SHP77 (cell line): ENCODE measurements around the gene PCCA.

Experiments used
- DNase-seq, 2 experiments: peaks; one replicate each; lab custom pipeline; 2025; lab: John Stamatoyannopoulos, UW

The PCCA gene

GRCh38 chr13:100526318-100527000, 437.6 kb downstream of the PCCA start:
- DNase-seq, result no peak

GRCh38 chr13:100527644-100528043, 438.8 kb downstream of the PCCA start:
- no peak for DNase-seq

GRCh38 chr13:100528353-100528752, 439.5 kb downstream of the PCCA start:
- no peak for DNase-seq

DNA sequence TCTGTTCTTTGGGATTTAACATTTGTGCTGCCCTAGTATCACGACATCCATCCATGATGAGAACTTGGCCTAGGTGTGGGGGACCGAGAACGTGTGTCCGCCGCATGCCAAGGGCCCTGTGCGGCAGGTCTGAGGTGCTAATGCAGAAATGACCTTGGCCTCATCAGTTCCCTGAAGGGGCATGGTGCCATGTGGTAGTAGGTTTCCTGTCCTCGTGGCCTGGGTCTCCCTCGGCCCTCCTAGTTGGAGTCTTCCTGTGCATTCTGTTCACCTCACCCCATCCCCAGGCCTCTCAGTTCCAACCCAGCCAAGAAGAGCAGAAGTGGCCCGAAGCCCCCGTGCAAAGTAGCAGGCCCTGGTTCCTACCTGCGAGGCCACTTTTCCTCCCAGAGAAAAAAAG, 439.9 kb downstream of the PCCA start:
- no peak for DNase-seq

- no peak for DNase-seq
These were observed 440.9 kb downstream of the PCCA start for GRCh38 chr13:100529666-100530377.

- no peak for DNase-seq
These were observed 441.8 kb downstream of the PCCA start for GRCh38 chr13:100530671-100531213.

- DNase-seq, result no peak
These were observed 443.3 kb downstream of the PCCA start for GRCh38 chr13:100532090-100532766.

DNA sequence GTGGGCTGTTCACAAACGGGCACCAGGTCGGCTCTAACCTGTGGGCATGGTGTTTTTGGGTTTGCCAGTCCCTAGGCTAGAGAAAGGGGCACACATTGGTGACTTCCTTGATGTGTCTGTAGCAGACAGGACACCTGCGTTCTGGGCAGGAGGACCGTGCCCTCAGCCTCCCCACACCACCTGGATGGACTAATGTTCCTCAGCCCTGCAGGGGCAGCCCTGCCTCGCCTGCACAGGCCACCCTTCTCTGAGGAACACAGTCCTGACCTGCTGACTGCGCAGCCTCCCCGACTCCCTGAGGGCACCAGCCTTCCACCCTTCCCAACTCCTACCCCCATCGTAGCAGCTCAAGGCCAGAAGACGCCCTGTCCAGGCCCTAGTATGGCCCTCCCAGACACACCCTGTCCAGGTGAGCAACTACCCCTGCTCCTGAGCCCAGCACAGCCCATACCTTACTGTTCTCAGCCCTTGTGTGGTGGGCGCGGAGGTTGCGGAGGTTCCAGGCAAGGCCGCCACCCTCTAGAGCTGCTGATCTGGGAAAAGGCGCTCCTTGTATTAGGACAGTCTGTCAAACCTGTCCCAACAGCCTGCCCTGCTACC, 444.0 kb downstream of the PCCA start:
- no peak for DNase-seq

GRCh38 chr13:100533588-100534041, 444.7 kb downstream of the PCCA start:
- no peak for DNase-seq

GRCh38 chr13:100534147-100534843, 445.4 kb downstream of the PCCA start:
- DNase-seq, result no peak

DNA sequence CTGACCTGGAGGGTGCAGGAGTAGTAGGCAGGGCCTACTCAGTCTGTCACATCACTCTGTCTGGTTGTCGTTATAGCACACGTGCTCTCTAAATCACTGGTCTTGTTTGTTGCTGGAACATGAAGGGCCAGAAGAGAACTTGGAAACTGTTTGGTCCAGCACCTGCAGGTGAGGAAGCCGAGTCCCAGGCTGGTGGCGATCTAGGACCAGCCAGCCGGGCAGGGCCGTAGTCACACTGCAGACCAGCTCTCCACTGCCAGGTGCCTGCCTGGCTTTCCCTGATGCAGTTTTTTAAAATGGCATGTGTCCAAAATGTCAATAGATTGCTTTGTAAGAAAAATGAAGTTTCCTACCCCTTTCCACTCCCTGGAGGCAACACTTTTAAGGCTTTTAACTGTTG, 446.0 kb downstream of the PCCA start:
- DNase-seq, result no peak

DNA sequence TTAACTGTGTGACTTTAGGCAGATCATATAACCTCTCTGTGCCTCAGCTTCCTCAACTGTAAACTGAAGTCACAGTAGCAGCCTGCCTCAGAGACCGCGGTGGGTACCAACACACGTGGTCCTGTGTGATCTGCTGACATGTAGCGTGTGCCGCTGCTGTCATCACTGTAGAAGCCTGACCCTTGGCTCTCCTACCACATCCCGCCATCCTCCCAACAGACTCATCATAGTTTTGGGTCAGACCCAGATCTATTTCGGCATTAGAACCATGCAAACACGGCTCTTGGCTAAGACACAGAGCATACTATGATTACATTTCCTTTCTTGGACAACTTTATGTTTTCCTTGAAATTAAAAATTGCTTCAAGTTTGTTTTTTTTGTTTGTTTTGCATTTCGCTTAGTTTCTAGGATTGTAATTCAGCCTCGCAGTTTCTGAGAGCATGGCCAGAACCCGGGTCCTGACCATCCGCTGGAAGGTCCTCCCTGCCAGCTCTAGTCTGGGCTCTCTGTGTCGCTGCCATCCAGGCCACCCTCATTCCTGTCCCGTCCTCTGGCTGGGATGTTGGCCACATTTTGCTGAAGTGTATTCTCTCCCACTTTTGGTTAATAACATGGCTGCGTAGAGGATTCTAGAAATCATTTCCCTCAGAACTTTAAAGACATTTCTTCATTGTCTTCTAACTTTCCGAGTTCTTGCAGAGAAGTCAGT, 446.7 kb downstream of the PCCA start:
- DNase-seq, result no peak

DNA sequence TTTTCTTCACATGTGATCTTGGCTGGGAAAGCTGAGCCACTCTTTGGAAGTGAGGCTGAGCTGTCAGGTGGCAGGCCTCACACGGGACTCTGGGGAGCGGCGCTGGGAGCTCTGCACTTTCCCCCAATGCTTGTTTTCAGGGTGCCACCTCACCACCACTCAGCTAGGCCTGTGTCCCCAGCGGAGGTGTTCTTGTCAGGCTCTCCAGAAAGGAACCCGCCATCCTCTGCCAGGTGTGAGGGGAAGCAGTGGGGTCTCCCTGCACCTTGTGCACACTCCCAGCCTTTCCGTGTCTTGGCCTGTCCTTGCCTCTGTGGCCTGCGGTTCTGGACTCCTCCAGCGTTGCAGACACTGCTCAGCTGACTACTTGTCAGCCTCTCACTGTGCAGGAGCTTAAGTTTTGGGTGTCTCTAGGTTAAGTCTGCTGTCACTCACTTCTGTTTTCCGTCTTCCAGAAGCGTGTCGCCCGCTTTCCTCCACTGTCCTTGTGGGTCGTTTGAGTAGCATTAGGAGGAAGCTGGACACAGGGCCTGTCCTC, 447.8 kb downstream of the PCCA start:
- DNase-seq, result no peak

DNA sequence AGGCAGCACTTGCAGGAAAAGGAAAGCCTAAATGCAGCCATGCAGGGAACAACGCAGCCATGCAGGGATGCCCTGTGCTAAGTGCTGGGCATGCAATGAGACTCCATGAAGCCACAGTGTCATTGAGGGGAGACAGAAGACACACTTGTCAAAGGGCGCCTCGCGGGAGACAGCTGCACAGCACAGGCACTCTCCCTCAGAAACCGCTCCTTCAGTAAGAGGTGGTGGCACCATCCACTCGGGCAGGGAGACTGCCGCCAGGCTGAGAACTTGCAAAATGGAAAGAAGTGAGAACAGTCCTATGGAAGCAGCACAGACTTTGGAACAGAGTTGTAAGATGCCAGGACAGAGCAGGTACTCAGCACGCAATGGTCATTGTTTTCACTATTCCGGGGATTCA, 448.6 kb downstream of the PCCA start:
- no peak for DNase-seq

GRCh38 chr13:100537951-100538462, 449.1 kb downstream of the PCCA start:
- no peak for DNase-seq

- DNase-seq, result no peak
These were observed 451.7 kb downstream of the PCCA start for GRCh38 chr13:100540621-100541020.

- no peak for DNase-seq
These were observed 453.3 kb downstream of the PCCA start for GRCh38 chr13:100541897-100542825.

GRCh38 chr13:100542826-100543156, 453.9 kb downstream of the PCCA start:
- DNase-seq, result no peak

DNA sequence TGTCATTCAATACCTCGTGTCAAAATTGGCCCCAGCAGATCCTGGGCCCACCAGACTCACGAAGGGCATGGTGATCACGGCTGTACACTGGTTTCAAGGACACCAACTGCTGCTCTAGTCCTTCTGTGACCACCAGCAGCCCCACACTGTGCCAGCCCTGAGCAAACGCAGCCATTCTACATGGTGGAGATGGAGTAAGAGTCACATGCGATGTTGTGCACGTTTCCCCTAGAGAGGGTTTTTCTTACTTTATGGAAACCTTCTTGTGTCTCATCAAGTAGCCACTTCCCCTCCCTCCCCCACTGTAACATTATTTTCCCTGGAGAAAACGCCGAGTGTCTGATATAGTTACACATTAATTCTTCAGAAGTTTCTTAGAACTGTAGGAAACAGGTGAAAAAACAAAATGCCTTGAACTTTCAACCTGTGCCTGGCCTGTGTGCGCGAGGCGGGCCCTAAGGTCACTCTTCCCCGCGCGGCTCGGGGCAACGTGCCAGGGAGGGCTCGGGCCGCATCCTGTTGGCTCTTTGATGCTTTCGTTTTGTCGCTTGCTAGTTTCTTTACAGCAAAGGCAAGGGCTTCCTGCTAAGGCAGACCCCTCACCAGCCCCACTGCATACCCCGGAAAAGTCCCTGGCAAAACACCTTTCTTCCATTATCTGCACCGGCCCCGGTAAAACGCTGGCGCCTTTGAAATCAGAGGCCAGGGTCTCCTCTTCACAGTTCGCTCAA, 455.1 kb downstream of the PCCA start:
- no peak for DNase-seq
